ENCODE measurements around the gene NAPA.

DNA sequence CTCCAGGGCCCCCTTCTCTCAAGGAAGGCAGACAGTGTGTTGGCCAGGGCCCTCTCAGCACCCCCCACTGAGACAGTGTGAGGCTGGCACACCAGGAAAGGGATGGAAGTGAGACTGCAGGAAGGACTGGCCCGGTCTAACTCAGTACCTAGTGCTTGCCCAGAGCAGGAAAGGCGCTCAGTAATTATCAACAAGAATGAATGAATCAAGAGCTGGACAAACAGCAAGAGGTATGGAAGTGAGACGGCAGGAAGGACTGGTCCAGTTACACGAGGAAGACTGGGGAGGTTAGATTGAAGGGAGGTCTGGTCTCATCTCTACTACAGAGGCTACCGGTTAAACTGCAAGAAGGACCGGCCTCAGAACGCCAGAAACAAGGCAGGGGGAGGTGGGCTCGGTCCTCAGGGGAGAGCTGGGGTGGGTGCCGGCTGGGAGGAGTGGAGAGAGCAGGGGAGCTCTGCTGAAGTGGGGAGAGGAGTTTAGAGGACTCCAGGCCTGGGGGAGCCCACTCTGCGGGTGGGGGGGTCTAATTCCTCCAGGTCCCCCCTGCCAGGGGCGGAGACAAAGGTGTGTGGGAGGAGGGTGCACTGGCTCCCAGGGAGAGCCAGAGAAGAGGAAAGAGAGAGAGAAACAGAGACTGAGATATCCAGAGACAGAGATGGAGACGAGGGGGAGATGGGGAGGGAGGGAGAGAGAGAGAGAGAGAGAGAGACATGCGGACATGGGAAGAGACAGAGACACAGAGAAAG, 44.2 kb downstream of the NAPA start:
- TF ChIP-seq, protein P1, sequence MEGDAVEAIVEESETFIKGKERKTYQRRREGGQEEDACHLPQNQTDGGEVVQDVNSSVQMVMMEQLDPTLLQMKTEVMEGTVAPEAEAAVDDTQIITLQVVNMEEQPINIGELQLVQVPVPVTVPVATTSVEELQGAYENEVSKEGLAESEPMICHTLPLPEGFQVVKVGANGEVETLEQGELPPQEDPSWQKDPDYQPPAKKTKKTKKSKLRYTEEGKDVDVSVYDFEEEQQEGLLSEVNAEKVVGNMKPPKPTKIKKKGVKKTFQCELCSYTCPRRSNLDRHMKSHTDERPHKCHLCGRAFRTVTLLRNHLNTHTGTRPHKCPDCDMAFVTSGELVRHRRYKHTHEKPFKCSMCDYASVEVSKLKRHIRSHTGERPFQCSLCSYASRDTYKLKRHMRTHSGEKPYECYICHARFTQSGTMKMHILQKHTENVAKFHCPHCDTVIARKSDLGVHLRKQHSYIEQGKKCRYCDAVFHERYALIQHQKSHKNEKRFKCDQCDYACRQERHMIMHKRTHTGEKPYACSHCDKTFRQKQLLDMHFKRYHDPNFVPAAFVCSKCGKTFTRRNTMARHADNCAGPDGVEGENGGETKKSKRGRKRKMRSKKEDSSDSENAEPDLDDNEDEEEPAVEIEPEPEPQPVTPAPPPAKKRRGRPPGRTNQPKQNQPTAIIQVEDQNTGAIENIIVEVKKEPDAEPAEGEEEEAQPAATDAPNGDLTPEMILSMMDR (IDR thresholded peaks at IDR 0.05), result no peak
- TF ChIP-seq POLR2AphosphoS5 (IDR thresholded peaks at IDR 0.05), result no peak

Measured in gastroesophageal sphincter (tissue), 3 donors.